IPS DF 19.7 (cell line): ENCODE measurements around the gene CADM2.

Experiments
- DNase-seq: peaks from one replicate; pipeline ENCODE4 v3.0.0-alpha.2; 2013; ENCODE audit warnings: low read depth, low spot score

Gene CADM2

GRCh38 chr3:85313380-85313779, 354.6 kb downstream of the CADM2 start:
- DNase-seq, result no peak

DNA sequence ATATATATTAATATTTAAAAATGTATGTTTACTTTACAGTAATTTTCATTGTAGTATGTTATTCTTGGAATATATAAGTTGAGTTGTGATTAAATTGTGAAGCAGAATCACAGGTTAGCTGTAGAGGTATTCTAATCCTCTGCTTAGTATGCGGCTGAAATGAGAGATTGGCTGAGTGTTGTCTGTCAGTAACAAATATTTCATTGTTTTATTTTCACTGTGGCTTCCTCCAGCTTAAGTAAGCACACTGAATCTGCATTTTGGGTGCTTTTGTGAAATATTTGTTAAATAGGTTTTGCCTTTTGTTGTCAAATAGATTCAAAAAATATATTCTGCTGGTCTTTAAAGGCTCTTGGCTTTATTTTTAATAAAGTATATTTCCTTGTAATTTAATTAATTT, 357.5 kb downstream of the CADM2 start:
- DNase-seq, result no peak

GRCh38 chr3:85321892-85322291, 363.1 kb downstream of the CADM2 start:
- DNase-seq, result no peak

DNA sequence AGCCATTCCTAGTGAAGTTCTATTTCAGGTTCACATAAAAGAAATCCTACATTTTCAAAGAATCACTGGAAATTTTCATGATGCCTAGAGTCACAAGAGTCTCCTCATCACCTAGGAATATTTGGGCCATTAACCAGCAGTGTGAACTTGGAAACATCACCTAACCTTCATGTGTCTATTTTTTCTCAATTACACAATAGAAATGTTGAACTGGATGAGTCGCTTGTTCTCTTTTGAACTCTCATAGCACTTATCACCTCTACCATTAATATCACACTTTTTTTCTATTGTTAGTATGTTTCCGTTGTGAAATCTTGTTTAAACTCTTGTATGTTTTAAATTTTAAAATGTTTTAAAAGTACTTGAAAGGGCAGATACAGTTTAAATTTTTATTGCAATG, 371.3 kb downstream of the CADM2 start:
- DNase-seq, result no peak

- no peak for DNase-seq
Observed at GRCh38 chr3:85337895-85338294, 379.1 kb downstream of the CADM2 start.

GRCh38 chr3:85342915-85343314, 384.1 kb downstream of the CADM2 start:
- DNase-seq, result no peak

DNA sequence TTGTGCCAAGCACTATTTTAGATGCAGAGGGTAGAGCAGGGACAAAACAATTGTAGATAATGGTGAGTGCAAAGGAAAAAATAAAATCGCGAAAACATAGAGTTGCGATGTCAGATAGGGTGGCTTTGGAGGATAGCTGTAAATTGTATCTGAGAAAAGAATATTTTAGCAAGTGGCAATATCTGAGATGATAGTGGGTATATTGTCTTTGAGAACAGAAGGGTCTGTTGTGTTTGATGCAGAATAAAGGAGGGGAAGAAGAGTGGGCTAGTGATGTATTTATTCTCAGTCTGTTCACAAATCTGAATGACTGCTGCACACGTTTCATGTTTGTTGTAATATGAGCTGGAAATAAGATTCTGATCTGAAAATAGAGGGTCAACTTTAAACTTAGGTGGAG, 396.8 kb downstream of the CADM2 start:
- DNase-seq, result no peak

DNA sequence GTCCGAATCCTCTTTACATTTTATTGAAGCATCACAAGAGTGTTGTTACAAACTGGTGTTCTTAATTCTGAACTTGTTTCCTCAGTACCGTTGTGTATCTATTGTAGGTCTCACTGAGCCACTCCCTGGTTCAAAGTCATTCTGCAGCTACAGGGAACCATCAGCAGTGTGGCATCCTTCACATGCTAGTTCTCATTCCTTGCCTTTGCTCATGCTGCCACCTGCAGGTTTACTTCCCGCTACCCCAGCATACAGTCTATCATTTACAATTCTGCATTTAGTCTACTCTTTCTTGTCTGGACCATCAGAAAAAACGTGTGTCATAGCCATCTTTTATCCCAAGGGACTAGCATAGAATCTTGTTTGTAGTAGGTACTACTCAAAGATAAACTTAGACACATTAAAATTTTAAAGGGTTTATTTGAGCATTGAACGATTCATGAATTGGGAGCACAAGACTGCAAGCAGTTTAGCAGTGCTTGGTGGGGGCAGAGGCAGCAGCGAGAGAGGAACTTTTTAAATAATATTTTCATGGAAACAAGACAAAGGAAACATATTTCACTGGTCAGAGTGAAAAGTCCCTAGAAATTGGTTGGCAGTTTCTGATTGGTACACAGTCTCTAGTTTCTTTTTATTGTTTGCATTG, 402.1 kb downstream of the CADM2 start:
- peak; percentile 40 for DNase-seq

DNA sequence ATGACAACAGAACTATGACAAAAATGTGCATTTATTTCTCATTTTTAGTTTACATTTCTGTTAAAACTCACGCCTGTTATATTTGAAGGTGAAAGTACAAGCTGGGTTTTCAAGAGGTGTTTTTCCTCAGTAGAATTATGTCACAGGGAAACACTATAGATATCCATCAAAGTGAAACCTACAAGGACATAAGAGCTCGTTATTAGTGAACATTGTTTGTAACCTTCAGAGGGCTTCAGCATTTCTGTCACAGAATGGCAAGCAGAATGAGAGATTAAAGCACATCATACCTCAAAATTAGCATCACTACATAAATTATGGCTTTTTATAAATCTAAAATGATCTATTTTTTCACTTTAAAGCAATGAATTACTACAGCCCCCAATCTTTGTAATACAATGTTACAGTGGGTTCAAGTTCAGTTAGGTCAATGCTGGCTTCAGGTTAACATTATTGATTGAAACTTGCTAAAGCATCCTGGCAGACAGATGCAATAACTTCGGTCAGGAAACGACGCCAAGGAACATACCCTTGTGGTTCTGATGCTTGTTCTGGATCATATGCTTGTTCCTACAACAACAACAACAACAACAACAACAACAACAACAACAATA, 405.6 kb downstream of the CADM2 start:
- DNase-seq, result no peak

DNA sequence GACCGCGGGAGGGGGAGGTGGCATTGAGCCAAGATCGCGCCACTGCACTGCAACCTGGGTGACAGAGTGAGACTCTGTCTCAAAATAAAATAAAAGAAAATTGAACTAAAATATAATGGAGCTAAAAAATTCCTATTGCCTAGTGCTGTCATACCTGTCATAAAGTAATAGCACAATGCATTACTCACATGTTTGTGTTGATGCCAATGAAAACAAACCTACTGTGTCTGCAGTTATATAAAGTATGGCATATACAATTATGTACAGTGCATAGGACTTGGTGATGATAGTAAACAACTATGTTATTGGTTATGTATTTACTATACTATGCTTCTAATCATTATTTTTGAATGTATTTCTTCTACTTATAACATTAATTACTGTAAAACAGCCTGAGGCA, 411.6 kb downstream of the CADM2 start:
- no peak for DNase-seq

DNA sequence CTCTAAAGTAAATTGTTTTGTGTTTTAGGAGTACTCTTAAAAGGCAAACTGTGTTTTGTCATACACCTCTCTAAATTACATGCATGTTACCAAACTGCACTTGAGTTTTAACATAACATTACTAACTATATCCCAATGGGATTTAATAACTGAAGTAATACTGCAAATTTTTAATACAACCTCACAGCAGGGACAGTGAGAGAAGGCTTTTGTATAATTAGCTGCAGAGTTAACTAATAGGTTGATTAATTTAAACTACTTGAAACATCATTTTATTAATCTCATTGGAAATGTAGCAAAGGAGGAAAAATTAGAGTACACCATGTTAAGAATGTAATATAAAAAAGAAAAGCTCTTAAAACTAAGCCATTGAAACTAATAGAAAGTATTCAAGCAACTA, 417.3 kb downstream of the CADM2 start:
- no peak for DNase-seq

GRCh38 chr3:85377115-85377514, 418.3 kb downstream of the CADM2 start:
- DNase-seq, result no peak

DNA sequence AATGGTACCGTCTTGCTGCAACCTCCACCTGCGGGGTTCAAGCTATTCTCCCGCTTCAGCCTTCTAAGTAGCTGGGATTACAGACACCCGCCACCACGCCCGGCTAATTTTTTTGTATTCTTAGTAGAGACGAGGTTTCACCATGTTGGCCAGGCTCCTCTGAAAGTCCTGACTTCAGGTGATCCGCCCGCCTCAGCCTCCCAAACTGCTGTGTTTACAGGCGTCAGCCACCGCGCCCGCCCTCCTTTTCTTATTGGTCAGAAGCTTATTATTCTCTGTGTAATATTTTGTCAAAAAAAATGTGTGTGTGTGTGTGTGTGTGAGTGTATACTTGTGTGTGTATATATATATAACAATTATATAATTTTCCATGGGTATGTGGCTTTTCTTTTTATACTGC, 425.6 kb downstream of the CADM2 start:
- no peak for DNase-seq

DNA sequence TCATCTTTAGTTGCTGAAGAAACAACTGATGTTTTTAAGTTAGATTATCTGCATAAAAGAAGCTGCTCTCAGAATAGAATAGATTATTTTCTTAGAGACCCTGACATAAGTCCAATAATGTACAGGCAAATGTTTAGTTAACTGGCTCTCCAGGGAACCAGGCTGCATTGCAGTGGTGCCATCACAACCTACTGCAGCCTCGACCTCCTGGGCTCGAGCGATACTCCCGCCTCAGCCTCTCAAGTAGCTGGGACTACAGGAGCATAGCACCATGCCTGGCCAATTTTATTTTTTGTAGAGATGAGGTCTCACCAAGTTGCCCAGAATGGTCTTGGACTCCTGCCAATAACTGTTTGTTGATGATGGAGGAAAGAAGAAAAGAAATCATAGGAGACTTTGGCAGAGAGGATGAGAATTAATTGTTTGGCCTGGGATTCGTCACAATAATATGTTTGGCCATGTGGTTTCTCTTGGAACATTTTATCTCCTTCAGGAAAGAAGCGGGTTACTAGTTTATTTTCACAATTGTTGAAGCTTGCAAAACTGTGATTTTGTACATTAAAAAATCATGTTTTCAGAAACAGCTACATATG, 429.2 kb downstream of the CADM2 start:
- no peak for DNase-seq

GRCh38 chr3:85394424-85394823, 435.6 kb downstream of the CADM2 start:
- no peak for DNase-seq

DNA sequence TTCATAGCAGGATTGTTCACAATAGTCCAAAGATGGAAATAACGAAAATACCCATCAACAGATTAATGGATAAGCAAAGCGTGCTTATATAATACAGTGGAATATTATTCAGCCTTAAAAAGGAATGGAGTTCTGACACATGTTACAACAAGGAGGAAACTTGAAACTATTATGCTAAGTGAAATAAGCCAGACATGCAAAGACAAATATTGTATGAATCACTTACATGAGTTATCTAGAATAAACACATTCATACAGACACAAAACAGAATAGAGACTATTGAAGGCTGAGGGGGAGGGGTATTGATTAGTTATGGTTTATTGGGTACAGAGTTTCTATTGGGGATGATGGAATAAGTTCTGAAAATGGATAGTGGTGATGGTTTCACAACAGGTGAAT, 438.6 kb downstream of the CADM2 start:
- DNase-seq, result no peak

- no peak for DNase-seq
Observed at GRCh38 chr3:85426121-85426520, 467.3 kb downstream of the CADM2 start.

- DNase-seq, result no peak
Observed at GRCh38 chr3:85427467-85427866, 468.7 kb downstream of the CADM2 start.

GRCh38 chr3:85432081-85432480, 473.3 kb downstream of the CADM2 start:
- DNase-seq, result no peak

DNA sequence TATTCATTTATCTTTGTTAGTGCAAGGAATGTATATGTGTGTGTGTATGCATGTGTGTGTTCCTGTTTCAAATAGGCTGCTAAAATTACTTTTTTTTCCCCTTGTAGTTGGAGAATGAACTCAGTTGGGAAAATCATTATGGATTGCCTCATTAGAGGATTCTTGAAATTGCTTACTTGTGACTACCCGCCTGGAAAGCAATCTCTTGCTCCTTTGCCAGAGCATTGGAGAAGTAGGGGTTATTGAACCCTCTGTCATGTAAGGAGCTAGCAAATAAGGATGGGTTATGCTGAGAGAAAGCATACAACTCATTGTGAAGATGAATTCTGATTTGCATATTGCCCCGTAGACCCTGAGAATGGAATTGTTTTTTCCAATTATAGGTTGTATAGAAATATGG, 474.5 kb downstream of the CADM2 start:
- no peak for DNase-seq

DNA sequence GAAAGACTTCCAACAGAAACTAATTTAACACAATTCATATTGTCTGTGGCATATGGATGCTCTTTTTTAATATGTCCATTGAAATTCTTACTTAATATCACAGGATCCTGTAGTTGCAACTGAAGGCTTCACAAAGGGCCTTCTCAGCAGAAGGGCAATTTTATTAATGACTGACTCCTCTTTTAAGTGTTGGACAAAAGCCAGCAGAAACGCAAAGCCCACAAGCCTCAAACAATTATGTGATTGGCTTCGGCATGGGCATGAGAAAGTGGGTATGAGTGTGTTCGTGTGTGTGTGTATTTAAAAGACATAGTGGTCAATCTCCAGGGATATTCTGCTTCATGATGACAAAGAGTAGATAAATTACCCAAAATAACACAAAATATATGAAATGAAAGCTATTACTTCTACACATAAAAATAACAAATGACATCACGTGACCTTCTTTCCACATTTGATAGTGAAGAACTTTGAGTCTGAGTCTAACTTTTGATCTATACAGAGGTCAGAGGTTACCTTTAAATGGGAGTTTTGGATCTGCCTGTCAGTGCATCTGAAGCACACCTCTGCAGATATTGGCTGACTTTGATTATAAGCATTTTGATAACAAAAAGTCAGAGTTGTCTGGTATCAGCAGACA, 496.9 kb downstream of the CADM2 start:
- DNase-seq, result no peak

DNA sequence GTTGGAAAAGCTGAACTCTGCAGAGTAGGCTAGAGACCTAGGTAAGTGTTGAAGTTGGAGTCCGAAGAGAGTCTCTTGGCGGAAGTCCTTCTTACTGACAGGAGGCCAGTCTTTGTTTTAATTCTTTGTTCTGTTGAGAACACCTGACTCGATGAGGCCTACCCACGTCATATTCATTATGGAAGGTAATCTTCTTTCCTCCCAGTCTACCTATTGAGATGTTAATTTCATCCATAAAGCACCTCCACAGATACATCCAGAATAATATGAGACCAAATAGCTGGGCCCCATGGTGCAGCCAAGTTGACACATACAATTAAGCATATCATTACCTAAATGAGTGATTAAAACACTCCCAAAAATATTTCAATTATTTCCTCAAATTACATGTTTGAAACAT, 515.5 kb downstream of the CADM2 start:
- DNase-seq, result no peak

DNA sequence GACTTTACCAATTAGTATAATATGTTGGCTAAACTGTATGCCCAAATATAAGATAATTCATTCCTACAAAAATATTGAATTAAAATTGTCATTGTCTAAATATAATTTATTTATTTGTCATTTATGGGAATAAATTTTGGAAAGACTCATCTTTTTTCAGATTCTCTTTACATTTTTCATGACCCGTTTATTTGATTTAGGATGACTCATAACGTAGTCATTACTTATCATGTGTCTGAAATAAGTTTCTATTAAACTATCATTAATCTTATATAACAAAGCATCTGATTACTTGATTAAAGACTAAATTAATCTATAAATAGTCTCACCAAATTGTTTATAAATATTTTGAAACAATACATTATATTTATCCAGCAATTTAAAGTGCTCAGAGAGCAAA, 516.6 kb downstream of the CADM2 start:
- no peak for DNase-seq
